Pancreas (tissue), 10 donors: ENCODE data around the gene OPA1. TPM values are rescaled to one million over a fixed set of nuclear protein-coding genes. Genes with fewer than 3 reads are reported as not detected.

ENCODE experiments used
- ATAC-seq, 4 donors: fragments of 200-7000 bp; cut with Tn5 transposase; one replicate each; pipeline versions ENCODE4 v1.8.0 to v1.9.1; 2020; ENCODE audit warnings: mild to moderate bottlenecking in 4 of 4, moderate library complexity in 4 of 4
- DNase-seq, 6 donors: peaks; one replicate each; pipeline ENCODE4 v3.0.0-alpha.2; 2020
- FAIRE-seq: peaks from 2 replicates; lab custom pipeline; 2012; peaks lifted over from hg19 to GRCh38; lab: Jason Lieb, UNC
- H3K27ac ChIP-seq, 4 donors: fragments of 200-600 bp; sonication (generic); 1 replicate in 3 of 4; 2 replicates in 1 of 4; pipeline versions ENCODE4 v1.5.0 to v1.8.0; 2020
- H3K27me3 ChIP-seq, 4 donors: fragments of 200-600 bp; one replicate each; pipeline ENCODE4 v1.8.0; 2021
- H3K36me3 ChIP-seq, 3 donors: fragments of 200-600 bp; sonication (generic) in 1 of 3; one replicate each; pipeline versions ENCODE4 v1.5.0 to v1.8.0; 2020 to 2021
- H3K4me1 ChIP-seq, 3 donors: fragments of 200-600 bp; one replicate each; pipeline ENCODE4 v1.8.0; 2021
- H3K4me3 ChIP-seq, 4 donors: fragments of 200-600 bp; sonication (generic) in 2 of 4; one replicate each; pipeline versions ENCODE4 v1.5.0 to v1.8.0; 2020 to 2021
- H3K9me3 ChIP-seq, 4 donors: fragments of 200-600 bp; one replicate each; pipeline ENCODE4 v1.8.0; 2021
- WGBS, 2 donors: extraction: QIAGEN DNeasy Blood & Tissue Kit; methylation state at CpG; one replicate each; pipeline ENCODE4 v1.1.7; 2013; 5-methylcytosine and 5-hydroxymethylcytosine counted together
- intact Hi-C, 3 donors: fragments of 100-400 bp; cut with DNase I; formaldehyde crosslinking; loops; one replicate each; pipeline versions ENCODE4 v1.11.1 to v1.14.2; 2022
- polyA plus RNA-seq, 2 donors: library from polyadenylated mRNA; stranded (reverse); fragments of 200-250 nt; gene quantifications; one replicate each; pipeline ENCODE4 v1.2.3, GENCODE V29; 2013
- total RNA-seq, 6 donors: library from RNA; stranded (reverse); fragmentation: NEBNext Ultra II Directional in 4 of 6; extraction: Animal tissue kit (Norgen Biotek cat#: 25700) in 4 of 6; gene quantifications; one replicate each; pipeline versions ENCODE4 v1.2.1 to v1.2.4, GENCODE V29; 2021 to 2023
- TF ChIP-seq, protein P1 (sequence below), 4 donors: fragments of 200-600 bp; sonication (generic) in 3 of 4; IDR thresholded peaks; one replicate each; pipeline versions ENCODE4 v1.5.0 to v1.8.0; 2021; ENCODE audit warnings: antibody characterized with exemption in 4 of 4
- donor health status: healthy with polysubstance abuse.
- donor health status: DM: no; HTN: no; CAD: no; lungs with moderate emphysema.
- donor health status: DM: no; HTN: no; CAD: no.
- donor health status: control.
- donor health status: control.
- donor health status: Bipolar disorder and iron deficiency.
- donor health status: DM: yes; HTN: yes; CAD: no.
- donor health status: DM: no; HTN: no; CAD: no.
- donor health status: DM: no; HTN: no; CAD: no.
- donor health status: DM: yes; HTN: yes; CAD: no.

OPA1 gene
- total and polyA plus RNA-seq, 8 donors = 6.3 to 31.7 (median 23.7) TPM

DNA sequence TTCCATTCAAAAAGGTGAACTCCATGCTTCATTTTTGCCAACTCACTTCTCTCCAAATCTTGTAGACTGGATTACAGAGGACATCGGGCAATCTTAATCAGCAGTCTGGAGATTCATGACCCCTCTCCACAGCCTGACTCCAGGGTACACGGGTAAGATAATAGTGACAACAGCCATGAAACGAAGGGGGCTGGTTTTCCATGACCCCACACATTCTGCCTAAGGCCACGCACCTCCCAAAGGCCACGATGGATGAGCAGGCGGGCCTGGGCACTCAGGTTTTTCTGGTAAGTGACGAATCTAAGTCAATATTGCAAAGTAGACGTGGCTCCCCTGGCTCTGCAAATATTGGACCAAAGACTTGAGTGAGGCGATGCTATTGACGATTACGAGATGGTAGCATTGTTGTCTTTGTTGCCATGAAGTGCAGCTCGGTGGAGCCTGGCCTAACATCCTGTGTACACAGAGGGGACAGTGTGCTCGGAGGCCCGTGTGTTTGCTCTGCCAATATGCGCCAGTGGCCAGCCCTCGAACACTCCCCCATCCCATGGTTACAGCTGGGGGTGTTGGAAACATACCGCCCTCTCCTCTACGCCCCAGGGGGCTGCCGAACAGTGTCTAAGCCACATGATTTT lies 119.1 kb downstream of the OPA1 start:
- intact Hi-C loops = no loop called here
- DNase-seq = peak in 2 of 6 donors; percentile 23 to 37
- no peaks in the 10 kb centered on the region for H3K9me3 ChIP-seq
- no peaks in the 10 kb centered on the region for H3K36me3 ChIP-seq
- FAIRE-seq = no peak
- TF ChIP-seq, protein P1, sequence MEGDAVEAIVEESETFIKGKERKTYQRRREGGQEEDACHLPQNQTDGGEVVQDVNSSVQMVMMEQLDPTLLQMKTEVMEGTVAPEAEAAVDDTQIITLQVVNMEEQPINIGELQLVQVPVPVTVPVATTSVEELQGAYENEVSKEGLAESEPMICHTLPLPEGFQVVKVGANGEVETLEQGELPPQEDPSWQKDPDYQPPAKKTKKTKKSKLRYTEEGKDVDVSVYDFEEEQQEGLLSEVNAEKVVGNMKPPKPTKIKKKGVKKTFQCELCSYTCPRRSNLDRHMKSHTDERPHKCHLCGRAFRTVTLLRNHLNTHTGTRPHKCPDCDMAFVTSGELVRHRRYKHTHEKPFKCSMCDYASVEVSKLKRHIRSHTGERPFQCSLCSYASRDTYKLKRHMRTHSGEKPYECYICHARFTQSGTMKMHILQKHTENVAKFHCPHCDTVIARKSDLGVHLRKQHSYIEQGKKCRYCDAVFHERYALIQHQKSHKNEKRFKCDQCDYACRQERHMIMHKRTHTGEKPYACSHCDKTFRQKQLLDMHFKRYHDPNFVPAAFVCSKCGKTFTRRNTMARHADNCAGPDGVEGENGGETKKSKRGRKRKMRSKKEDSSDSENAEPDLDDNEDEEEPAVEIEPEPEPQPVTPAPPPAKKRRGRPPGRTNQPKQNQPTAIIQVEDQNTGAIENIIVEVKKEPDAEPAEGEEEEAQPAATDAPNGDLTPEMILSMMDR (IDR thresholded peaks at IDR 0.05) = no peak
- H3K4me3 ChIP-seq = no peak overlapping the region
- 79 to 81% methylated on average over 19 of the region's 19 CpGs for WGBS, 2 donors
- ATAC-seq = peak in 3 of 4 donors; percentile 43 to 90 (median 88)
- no peaks in the 10 kb centered on the region for H3K27me3 ChIP-seq
- no peaks in the 10 kb centered on the region for H3K4me1 ChIP-seq
- no peak overlapping the region for H3K27ac ChIP-seq

DNA sequence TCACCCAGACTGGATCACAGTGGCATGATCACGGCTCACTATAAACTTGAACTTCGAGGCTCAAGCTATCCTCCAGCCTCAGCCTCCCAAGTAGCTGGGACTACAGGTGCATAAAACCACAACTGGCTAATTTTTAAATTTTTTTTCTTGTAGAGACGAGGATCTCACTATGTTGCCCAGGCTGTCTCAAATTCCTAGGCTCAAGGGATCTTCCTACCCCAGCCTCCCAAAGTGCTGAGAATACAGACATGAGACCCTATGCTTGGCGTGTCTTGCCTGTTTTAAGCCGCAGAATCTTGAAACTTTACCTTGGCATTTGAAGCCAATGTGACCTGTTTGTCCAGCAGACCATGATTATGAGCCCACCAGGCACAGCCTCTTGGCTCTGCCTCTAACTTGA lies 119.9 kb downstream of the OPA1 start:
- FAIRE-seq (no peak), ATAC-seq (no peak), DNase-seq (no peak)
- TF ChIP-seq, protein P1 (IDR thresholded peaks at IDR 0.05) = no peak
- Histone ChIP-seq H3K27ac (no peak overlapping the region), H3K36me3 (no peaks in the 10 kb centered on the region), H3K27me3 (no peaks in the 10 kb centered on the region), H3K4me3 (no peak overlapping the region), H3K9me3 (no peaks in the 10 kb centered on the region), H3K4me1 (no peaks in the 10 kb centered on the region)
- WGBS, 2 donors = 85 to 92% methylated on average over 5 of the region's 5 CpGs
- intact Hi-C loops = no loop called here

DNA sequence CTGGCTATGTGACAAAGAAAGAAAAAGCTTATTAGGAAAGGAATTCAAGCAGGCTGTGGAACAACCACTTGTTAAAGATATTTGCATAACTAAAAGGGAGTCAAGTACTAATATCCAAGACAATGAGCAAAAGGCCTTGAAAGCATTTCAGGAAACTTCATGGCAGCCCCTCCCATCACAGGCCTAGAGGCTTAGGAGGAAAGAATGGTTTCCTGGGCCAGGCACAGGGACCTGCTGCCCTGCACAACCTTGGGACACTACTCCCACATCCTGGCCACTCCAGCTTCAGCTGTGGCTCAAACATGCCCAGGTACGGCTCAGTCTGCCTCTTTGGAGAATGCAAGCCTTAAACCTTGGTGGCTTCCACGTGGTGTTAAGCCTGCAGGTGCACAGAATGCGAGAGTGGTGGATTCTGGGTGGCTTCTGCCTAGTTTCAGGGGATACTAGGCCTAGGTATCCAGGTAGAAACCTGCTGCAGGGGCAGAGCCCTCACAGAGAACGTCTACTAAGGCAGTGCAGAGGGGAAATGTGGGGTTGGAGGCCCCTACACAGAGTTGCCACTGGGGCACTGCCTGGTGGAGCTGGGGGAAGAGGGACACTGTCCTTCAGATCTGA lies 121.6 kb downstream of the OPA1 start:
- Histone ChIP-seq H3K27ac (no peak overlapping the region), H3K36me3 (no peaks in the 10 kb centered on the region), H3K4me3 (no peak overlapping the region), H3K9me3 (no peaks in the 10 kb centered on the region), H3K27me3 (no peaks in the 10 kb centered on the region), H3K4me1 (no peaks in the 10 kb centered on the region)
- intact Hi-C loops = no loop called here
- ATAC-seq = no peak
- 65 to 82% methylated on average over 4 of the region's 4 CpGs for WGBS, 2 donors
- FAIRE-seq = no peak
- TF ChIP-seq, protein P1 (IDR thresholded peaks at IDR 0.05) = no peak
- no peak for DNase-seq

DNA sequence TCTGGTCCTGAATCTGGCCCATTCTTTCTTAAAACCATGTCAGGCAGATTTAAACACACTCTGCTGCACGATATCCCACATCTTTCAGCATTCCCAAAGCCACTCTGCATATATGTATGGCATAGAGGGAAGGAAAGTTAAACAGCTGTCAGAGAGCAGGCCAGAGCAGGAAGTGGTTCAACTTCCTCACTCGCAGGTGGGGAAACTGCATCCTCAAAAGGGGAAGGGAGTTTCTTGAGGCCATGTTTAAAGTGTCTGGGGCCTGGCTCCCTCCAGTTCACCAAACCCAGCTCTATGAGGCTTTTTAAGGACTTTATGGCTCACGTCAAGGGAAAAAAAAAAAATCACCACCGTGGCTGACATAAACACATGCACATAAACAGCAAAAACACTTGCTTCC lies 123.1 kb downstream of the OPA1 start:
- intact Hi-C loops = no loop called here
- Histone ChIP-seq H3K4me1 (no peaks in the 10 kb centered on the region), H3K27ac (no peak overlapping the region), H3K27me3 (no peaks in the 10 kb centered on the region), H3K36me3 (no peaks in the 10 kb centered on the region), H3K9me3 (no peaks in the 10 kb centered on the region), H3K4me3 (no peak overlapping the region)
- no peak for ATAC-seq
- WGBS, 2 donors = 85% methylated on average over 4 of the region's 4 CpGs
- FAIRE-seq = no peak
- TF ChIP-seq, protein P1 (IDR thresholded peaks at IDR 0.05) = no peak
- no peak for DNase-seq

DNA sequence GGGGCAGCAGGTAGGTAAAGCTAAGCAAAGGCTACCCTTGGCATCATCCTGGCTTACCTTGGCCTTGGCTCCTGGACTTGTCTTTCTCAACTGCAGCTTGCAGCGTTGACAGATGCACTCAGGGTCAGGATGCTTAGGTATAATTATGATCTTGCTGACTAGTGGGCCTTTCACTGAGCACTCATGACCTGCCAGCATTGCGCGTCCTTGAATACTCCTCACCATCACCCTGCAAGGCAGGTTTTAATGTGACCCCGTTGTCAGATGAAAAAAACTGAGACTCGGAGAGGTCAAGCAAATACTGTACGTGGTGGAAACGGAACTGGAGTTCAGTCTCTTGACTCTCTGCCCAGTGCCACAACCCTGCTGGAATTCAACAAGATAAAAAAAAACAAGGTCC lies 126.7 kb downstream of the OPA1 start:
- Histone ChIP-seq H3K27me3 (no peaks in the 10 kb centered on the region), H3K27ac (no peak overlapping the region), H3K4me3 (no peak overlapping the region), H3K36me3 (no peaks in the 10 kb centered on the region), H3K9me3 (no peaks in the 10 kb centered on the region), H3K4me1 (no peaks in the 10 kb centered on the region)
- intact Hi-C loops = no loop called here
- TF ChIP-seq, protein P1 (IDR thresholded peaks at IDR 0.05) = no peak
- DNase-seq (no peak), ATAC-seq (no peak), FAIRE-seq (no peak)
- 76 to 84% methylated on average over 7 of the region's 7 CpGs for WGBS, 2 donors
